ENCODE data around the gene CSF2.

CSF2 gene

GRCh38 chr5:132033122-132033521, 40.5 kb upstream of the CSF2 start:
- Histone ChIP-seq H3K36me3 (ENCODE audit: control insufficient read depth, low read length) (no peaks in the 10 kb centered on the region), H3K4me2 (ENCODE audit: low read length) (no peak overlapping the region), H3K79me2 (ENCODE audit: control insufficient read depth, low read length) (no peaks in the 10 kb centered on the region), H4K20me1 (ENCODE audit: control insufficient read depth, insufficient read depth, low read depth, low read length) (no peaks in the 10 kb centered on the region), H3K4me3 (ENCODE audit: low read length) (no peak overlapping the region), H3K27ac (ENCODE audit: low read depth, low read length) (no peak overlapping the region), H3F3A (ENCODE audit: control insufficient read depth, insufficient read depth) (no peaks in the 10 kb centered on the region), H3K9me3 (ENCODE audit: control insufficient read depth, insufficient read depth, low read length) (no peaks in the 10 kb centered on the region), H3K4me1 (ENCODE audit: control insufficient read depth, low read length) (no peaks in the 10 kb centered on the region), H3K9me2 (replicated peaks; ENCODE audit: control insufficient read depth, low read length) (no peaks in the 10 kb centered on the region), H3K27me3 (ENCODE audit: control insufficient read depth, low read length) (peaks cover 28% of the 10 kb centered on the region)
- TF ChIP-seq EZH2phosphoT487 (IDR thresholded peaks at IDR 0.05; ENCODE audit: borderline replicate concordance, low read length) (no peak), CTCF (IDR thresholded peaks at IDR 0.05; ENCODE audit: low read depth, low read length, poor library complexity, severe bottlenecking) (no peak)

- TF ChIP-seq EZH2phosphoT487 (IDR thresholded peaks at IDR 0.05; ENCODE audit: borderline replicate concordance, low read length) (no peak), CTCF (IDR thresholded peaks at IDR 0.05; ENCODE audit: low read depth, low read length, poor library complexity, severe bottlenecking) (no peak)
- Histone ChIP-seq H3K4me2 (ENCODE audit: low read length) (no peak overlapping the region), H3F3A (ENCODE audit: control insufficient read depth, insufficient read depth) (no peaks in the 10 kb centered on the region), H3K27ac (ENCODE audit: low read depth, low read length) (no peak overlapping the region), H3K9me2 (replicated peaks; ENCODE audit: control insufficient read depth, low read length) (no peaks in the 10 kb centered on the region), H4K20me1 (ENCODE audit: control insufficient read depth, insufficient read depth, low read depth, low read length) (no peaks in the 10 kb centered on the region), H3K79me2 (ENCODE audit: control insufficient read depth, low read length) (no peaks in the 10 kb centered on the region), H3K4me1 (ENCODE audit: control insufficient read depth, low read length) (no peaks in the 10 kb centered on the region), H3K9me3 (ENCODE audit: control insufficient read depth, insufficient read depth, low read length) (no peaks in the 10 kb centered on the region), H3K4me3 (ENCODE audit: low read length) (no peak overlapping the region), H3K36me3 (ENCODE audit: control insufficient read depth, low read length) (no peaks in the 10 kb centered on the region), H3K27me3 (ENCODE audit: control insufficient read depth, low read length) (peaks cover 17% of the 10 kb centered on the region)
Measured at GRCh38 chr5:132037353-132037752, 36.2 kb upstream of the CSF2 start.

- H3K4me2 ChIP-seq (ENCODE audit: low read length) = no peak overlapping the region
- no peaks in the 10 kb centered on the region for H3K9me2 ChIP-seq (replicated peaks; ENCODE audit: control insufficient read depth, low read length)
- H3K79me2 ChIP-seq (ENCODE audit: control insufficient read depth, low read length) = no peaks in the 10 kb centered on the region
- no peak for TF ChIP-seq CTCF (IDR thresholded peaks at IDR 0.05; ENCODE audit: low read depth, low read length, poor library complexity, severe bottlenecking)
- TF ChIP-seq EZH2phosphoT487 (IDR thresholded peaks at IDR 0.05; ENCODE audit: borderline replicate concordance, low read length) = no peak
- H4K20me1 ChIP-seq (ENCODE audit: control insufficient read depth, insufficient read depth, low read depth, low read length) = no peaks in the 10 kb centered on the region
- H3K9me3 ChIP-seq (ENCODE audit: control insufficient read depth, insufficient read depth, low read length) = no peaks in the 10 kb centered on the region
- peaks cover 9% of the 10 kb centered on the region; the same call in 1 of the 2 replicates for H3K27me3 ChIP-seq (ENCODE audit: control insufficient read depth, low read length)
- no peak overlapping the region for H3K4me3 ChIP-seq (ENCODE audit: low read length)
- H3K36me3 ChIP-seq (ENCODE audit: control insufficient read depth, low read length) = no peaks in the 10 kb centered on the region
- H3K27ac ChIP-seq (ENCODE audit: low read depth, low read length) = no peak overlapping the region
- H3K4me1 ChIP-seq (ENCODE audit: control insufficient read depth, low read length) = no peaks in the 10 kb centered on the region
- H3F3A ChIP-seq (ENCODE audit: control insufficient read depth, insufficient read depth) = no peaks in the 10 kb centered on the region
Measured at GRCh38 chr5:132044207-132044606, 29.4 kb upstream of the CSF2 start.

Measured in DOHH2 (cell line).